HG03432 (cell line): ENCODE results near the gene RHOJ.
"Not testable (repeated sequence)": the region's sequence is repeated elsewhere in the genome, so short reads cannot be mapped to it uniquely, and the experiment has no call there.

Experiments used
- ATAC-seq: cut with Tn5 transposase; IDR thresholded peaks from one replicate; pipeline ENCODE4 v1.9.1; 2021; ENCODE audit warnings: mild to moderate bottlenecking, moderate library complexity; ENCODE audit not compliant: unreplicated experiment

Gene RHOJ

GRCh38 chr14:63204407-63205043, at the start of gene RHOJ:
Gene RHOJ, plus strand, starts transcription at chr14:63204443. Its CDS starts 427 bp downstream, at chr14:63204870.
- ATAC-seq, result no peak

- ATAC-seq, result no peak
Measured at GRCh38 chr14:63155511-63156185, 48.6 kb upstream of the RHOJ start.

GRCh38 chr14:63157195-63157594, 47.0 kb upstream of the RHOJ start:
- ATAC-seq, result no peak

GRCh38 chr14:63163306-63163705, 40.9 kb upstream of the RHOJ start:
- ATAC-seq, result no peak

GRCh38 chr14:63164108-63164683, 40.0 kb upstream of the RHOJ start:
- ATAC-seq, result no peak

- ATAC-seq, result not testable (repeated sequence)
Measured at GRCh38 chr14:63165267-63165666, 39.0 kb upstream of the RHOJ start.

GRCh38 chr14:63167044-63167443, 37.2 kb upstream of the RHOJ start:
- no peak for ATAC-seq

- no peak for ATAC-seq
Measured at GRCh38 chr14:63174760-63175191, 29.5 kb upstream of the RHOJ start.

GRCh38 chr14:63175531-63175930, 28.7 kb upstream of the RHOJ start:
- no peak for ATAC-seq

GRCh38 chr14:63178912-63179311, 25.3 kb upstream of the RHOJ start:
- ATAC-seq, result no peak

GRCh38 chr14:63179383-63179782, 24.9 kb upstream of the RHOJ start:
- ATAC-seq, result no peak

- no peak for ATAC-seq
Measured at GRCh38 chr14:63180011-63180410, 24.2 kb upstream of the RHOJ start.

GRCh38 chr14:63182968-63183367, 21.3 kb upstream of the RHOJ start:
- ATAC-seq, result no peak

- ATAC-seq, result no peak
Measured at GRCh38 chr14:63186453-63186852, 17.8 kb upstream of the RHOJ start.

GRCh38 chr14:63191211-63191610, 13.0 kb upstream of the RHOJ start:
- ATAC-seq, result no peak

GRCh38 chr14:63192085-63192484, 12.2 kb upstream of the RHOJ start:
- no peak for ATAC-seq

GRCh38 chr14:63193236-63193635, 11.0 kb upstream of the RHOJ start:
- ATAC-seq, result no peak

- no peak for ATAC-seq
Measured at GRCh38 chr14:63200035-63200740, 4.1 kb upstream of the RHOJ start.

GRCh38 chr14:63200767-63201166, 3.5 kb upstream of the RHOJ start:
- ATAC-seq, result no peak

GRCh38 chr14:63203015-63203414, 1.2 kb upstream of the RHOJ start:
- no peak for ATAC-seq

- no peak for ATAC-seq
Measured at GRCh38 chr14:63203618-63204406, 431 bp upstream of the RHOJ start.
